Fibroblast of gingiva (primary cell): Measurements from ENCODE around the gene ARL2.
A peak's percentile ranks its signal among the peaks of the same experiment; 100 is the strongest.
"Not testable (repeated sequence)": the region's sequence is repeated elsewhere in the genome, so short reads cannot be mapped to it uniquely, and the experiment has no call there.

Source experiments
- DNase-seq: peaks from one replicate; pipeline ENCODE4 v3.0.0-alpha.2; 2011; ENCODE audit warnings: low read depth

Gene ARL2

GRCh38 chr11:65013888-65014725 is at the start of gene ARL2:
ARL2 (plus strand) TSS chr11:65014160; CDS start chr11:65014208, 48 bp downstream.
- peak; percentile 89 for DNase-seq

- DNase-seq: no peak
These were observed 46.6 kb upstream of the ARL2 start for GRCh38 chr11:64967375-64967774.

DNA sequence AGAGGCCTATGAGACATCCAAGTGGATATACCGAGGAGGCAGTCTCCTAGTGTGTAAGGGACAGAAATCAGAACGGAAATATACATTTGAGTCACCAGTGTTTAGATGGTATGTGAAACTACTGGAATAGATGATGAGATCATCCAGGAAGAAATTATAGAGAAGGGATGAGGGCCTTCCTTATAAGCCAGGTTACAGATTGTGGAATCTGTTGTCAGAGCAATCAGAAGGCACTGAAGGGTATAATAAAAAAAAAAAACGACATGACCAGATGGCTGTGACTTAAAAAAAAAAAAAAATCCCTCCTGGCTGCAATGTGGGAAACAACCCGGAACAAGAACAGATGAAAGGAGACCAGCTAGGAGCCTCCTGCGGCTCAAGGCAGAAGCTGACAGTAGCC is 44.8 kb upstream of the ARL2 start:
- no peak for DNase-seq

GRCh38 chr11:64970731-64971151 is 43.2 kb upstream of the ARL2 start:
- DNase-seq: no peak

GRCh38 chr11:64971421-64972233 is 42.3 kb upstream of the ARL2 start, which contains the start of gene MAJIN:
MAJIN (minus strand) TSS chr11:64972108; CDS start chr11:64959405, 12,703 bp downstream.
- peak; percentile 16 for DNase-seq

GRCh38 chr11:64974124-64974523 is 39.8 kb upstream of the ARL2 start:
- DNase-seq: no peak

DNA sequence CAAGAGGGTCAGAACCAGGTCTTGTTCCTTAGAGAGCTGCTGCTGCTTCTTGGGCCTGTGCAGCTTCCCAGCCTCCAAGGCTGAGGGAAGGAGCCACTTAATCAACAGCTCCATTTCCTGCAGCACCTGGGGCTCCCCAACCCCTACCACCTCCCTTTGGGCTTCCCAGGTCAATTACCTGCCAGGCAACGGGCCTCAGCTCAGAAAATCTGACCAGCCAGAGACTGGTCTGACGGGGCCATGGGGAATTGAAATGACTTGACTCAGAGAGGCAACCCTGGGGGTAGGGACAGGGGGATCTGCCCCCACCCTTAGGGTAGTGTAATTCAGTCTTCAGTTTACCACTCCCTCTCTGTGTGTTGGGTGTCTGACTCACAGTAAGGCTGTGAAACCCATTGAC is 37.3 kb upstream of the ARL2 start:
- DNase-seq: no peak

- not testable (repeated sequence) for DNase-seq
These were observed 30.6 kb upstream of the ARL2 start for GRCh38 chr11:64983339-64983738.

- no peak for DNase-seq
These were observed 25.7 kb upstream of the ARL2 start for GRCh38 chr11:64987998-64988854.

- no peak for DNase-seq
These were observed 24.5 kb upstream of the ARL2 start for GRCh38 chr11:64989416-64989815.

DNA sequence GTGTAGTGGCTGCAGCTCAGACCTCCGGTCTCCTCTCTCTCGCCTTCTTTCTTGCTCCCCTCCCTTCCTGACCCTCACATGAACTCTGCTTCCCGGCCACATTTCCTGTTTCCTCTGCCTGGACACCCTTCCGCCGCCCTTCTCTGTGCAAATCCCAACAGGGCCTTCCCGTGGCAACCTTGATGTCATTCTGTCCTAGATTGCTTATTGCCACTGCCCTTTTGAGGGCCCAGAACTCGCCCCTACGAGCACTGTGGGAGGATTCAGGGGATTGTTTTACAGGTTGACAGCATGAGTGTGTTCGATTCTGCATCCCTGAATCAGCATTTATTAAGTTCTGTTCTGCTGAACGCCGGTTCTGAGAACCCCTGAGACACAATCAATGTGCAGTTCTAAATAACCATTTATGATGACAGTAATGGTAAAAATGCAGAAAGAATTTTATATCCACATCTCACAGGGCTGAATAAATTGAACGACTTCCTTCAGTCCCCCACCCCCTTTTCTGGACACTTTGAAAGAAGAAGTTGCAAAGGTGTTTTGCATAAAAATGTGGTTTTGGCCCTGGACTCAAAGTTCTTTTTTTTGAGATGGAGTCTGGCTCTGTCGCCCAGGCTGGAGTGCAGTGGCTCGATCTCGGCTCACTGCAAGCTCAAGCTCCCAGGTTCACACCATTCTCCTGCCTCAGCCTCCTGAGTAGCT is 23.6 kb upstream of the ARL2 start:
- DNase-seq: no peak

- no peak for DNase-seq
These were observed 19.6 kb upstream of the ARL2 start for GRCh38 chr11:64994318-64994717.

GRCh38 chr11:64996327-64996709 is 17.6 kb upstream of the ARL2 start:
- DNase-seq: no peak

DNA sequence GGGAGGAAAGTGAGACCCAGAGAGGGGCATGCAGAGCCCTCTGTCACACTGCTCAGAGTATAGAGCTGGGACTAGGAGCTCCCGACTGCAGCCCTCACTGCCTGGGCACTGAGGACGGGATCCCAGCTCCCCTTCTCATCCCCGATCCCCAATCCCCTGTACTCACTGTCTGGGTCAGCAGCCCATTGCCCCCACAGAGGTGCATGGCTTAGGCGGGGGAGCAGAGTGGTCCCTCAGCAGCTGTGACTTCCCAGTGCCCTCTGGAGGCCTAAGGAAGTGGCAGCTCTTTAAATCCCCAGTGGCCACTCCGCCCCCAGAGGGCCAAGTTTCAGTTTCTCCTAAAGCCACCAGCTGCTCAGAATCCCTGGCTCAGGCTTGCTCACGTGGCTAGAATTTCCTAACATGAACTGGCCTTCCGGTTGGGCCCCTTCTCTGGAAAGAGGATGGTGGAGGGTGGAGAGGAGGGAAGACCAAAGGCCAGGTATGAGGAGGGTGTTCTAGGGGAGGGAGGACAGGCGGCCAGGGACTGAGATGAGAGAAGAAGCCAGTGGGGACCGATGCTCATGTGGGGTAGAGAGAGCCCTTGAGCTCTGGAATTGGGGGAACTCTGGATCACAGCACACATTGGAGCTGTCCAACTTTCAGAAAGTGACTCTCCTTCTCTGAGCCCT is 17.1 kb upstream of the ARL2 start, which contains the start of gene BATF2:
Gene BATF2, minus strand, starts transcription at position 262 of the 671 bp plus-strand sequence. Its CDS starts 57 bp downstream, at position 205.
- DNase-seq: peak; percentile 68

DNA sequence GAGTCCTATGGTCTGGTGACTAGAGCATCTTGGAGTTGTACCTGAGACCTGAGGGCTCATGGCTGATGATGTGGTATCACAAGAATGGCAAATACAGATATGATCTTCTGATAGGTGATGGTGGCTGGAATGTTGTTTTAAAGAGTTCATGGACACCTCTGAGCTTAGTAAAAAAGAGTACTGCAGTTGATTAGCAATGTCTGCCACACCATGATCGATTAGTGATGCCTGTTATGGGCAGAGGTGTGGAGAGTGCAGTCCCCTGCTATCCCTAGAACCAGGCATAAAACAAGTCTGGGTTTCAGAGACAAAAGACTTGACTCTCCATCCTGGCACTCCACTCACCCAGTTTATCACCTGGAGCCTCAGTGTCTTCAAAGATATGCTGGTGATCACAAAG is 15.8 kb upstream of the ARL2 start:
- DNase-seq: no peak

- DNase-seq: no peak
These were observed 15.1 kb upstream of the ARL2 start for GRCh38 chr11:64998690-64999431.

DNA sequence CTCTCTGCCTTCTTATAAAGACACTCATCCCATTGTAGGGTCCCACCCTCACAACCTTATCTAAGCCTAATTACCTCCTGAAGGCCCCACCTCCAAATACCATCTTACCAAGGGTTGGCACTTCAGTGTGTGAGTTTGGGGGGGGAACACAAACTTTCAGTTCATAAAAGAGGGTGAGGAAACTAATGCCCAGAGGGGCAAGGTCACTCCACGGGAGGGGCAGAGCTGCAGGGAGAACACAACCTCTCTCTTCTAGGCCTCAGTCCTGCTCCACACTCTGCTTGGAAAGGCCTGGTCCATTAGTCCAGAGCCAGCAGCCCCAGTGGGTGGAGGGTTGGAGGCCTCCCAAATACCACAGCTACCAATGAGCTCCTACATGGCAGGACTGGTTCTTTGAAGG is 14.5 kb upstream of the ARL2 start:
- DNase-seq: no peak

DNA sequence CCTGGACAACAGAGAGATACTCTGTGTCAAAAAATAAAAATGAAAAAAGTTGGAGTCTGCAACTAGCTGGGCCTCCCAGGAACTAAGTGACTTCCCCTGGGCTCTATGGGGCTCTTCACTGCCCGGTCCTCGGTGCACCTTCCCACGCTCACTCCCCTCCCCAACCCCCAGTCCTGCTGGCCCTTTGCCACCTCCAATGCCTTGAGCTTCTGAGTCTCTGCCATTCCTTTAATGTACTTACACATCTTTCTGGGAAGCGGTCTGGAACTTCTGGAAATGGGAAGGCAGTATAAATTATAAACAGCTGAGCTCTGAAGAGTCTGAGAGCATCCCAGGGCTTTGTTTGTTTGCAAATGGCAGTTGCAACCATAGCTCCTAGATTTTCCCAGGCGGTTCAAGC is 11.3 kb upstream of the ARL2 start:
- no peak for DNase-seq

DNA sequence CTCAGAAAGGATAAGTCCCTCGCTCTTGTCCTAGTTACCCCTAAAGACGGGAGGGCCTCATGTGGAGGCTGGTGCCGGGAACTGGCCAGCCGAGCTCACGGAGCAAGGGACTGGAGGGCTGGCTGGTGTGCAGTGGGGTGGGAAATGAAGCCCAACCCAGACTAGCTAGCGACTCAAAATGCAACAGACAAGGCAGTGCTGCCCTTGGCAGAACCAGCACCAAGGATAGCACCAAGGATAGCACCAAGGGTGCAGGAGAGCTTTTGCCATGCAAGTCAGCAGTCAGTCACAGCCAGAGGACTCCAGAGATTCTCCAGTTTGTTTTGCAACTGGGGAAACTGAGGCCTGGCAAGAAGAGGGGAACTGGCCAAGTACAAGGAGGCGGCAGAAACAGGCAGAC is 10.7 kb upstream of the ARL2 start:
- no peak for DNase-seq

- DNase-seq: not testable (repeated sequence)
These were observed 10.0 kb upstream of the ARL2 start for GRCh38 chr11:65003968-65004367.
